Smooth muscle cell (in vitro differentiated cells): ENCODE measurements around the gene ILKAP. TPM values are rescaled to one million over a fixed set of nuclear protein-coding genes. Genes with fewer than 3 reads are reported as not detected.

Experiments used
- DNase-seq: peaks from one replicate; lab custom pipeline; 2025; ENCODE audit not compliant: unreplicated experiment; lab: John Stamatoyannopoulos, UW
- H2AFZ ChIP-seq: fragments of 200-600 bp; sonication (generic); 2 replicates; pipeline ENCODE4 v1.6.0; 2016; ENCODE audit warnings: antibody characterized with exemption, low read depth, mild to moderate bottlenecking
- H3F3A ChIP-seq: fragments of 200-600 bp; sonication (generic); 2 replicates; pipeline ENCODE4 v1.6.0; 2017; ENCODE audit warnings: antibody characterized with exemption, low read depth
- H3K27ac ChIP-seq: fragments of 200-600 bp; sonication (generic); 2 replicates; pipeline ENCODE4 v1.5.1; 2016; ENCODE audit warnings: low read depth, mild to moderate bottlenecking
- H3K27me3 ChIP-seq: fragments of 200-600 bp; sonication (generic); 2 replicates; pipeline ENCODE4 v1.6.1; 2016; ENCODE audit warnings: low read depth, mild to moderate bottlenecking
- H3K36me3 ChIP-seq: fragments of 200-600 bp; sonication (generic); 2 replicates; pipeline ENCODE4 v1.5.1; 2016; ENCODE audit warnings: low read depth
- H3K4me1 ChIP-seq: fragments of 200-600 bp; sonication (generic); 2 replicates; pipeline ENCODE4 v1.5.1; 2016; ENCODE audit warnings: low read depth
- H3K4me2 ChIP-seq: fragments of 200-600 bp; sonication (generic); 2 replicates; pipeline ENCODE4 v1.6.0; 2016; ENCODE audit warnings: mild to moderate bottlenecking
- H3K4me3 ChIP-seq: fragments of 200-600 bp; sonication (generic); 2 replicates; pipeline ENCODE4 v1.5.1; 2016; ENCODE audit warnings: mild to moderate bottlenecking
- H3K79me2 ChIP-seq: fragments of 200-600 bp; sonication (generic); 2 replicates; pipeline ENCODE4 v1.6.0; 2016; ENCODE audit warnings: low read depth, mild to moderate bottlenecking
- H3K9ac ChIP-seq: fragments of 200-600 bp; sonication (generic); 2 replicates; pipeline ENCODE4 v1.6.0; 2016; ENCODE audit warnings: low read depth
- H3K9me3 ChIP-seq: fragments of 200-600 bp; sonication (generic); replicated peaks from 2 replicates; pipeline ENCODE4 v1.5.1; 2016; ENCODE audit warnings: low read depth
- H4K20me1 ChIP-seq: fragments of 200-600 bp; sonication (generic); 2 replicates; pipeline ENCODE4 v1.6.0; 2016; ENCODE audit warnings: low read depth
- WGBS: methylation state at CpG from one replicate; pipeline ENCODE4 v1.1.7; 2016; ENCODE audit warnings: low lambda C conversion rate; 5-methylcytosine and 5-hydroxymethylcytosine counted together
- polyA plus RNA-seq: library from polyadenylated mRNA; unstranded; fragments of >200 nt; fragmentation: Nextera tagmentation; extraction: Ambion mirVana; gene quantifications from 2 replicates; pipeline ENCODE4 v1.2.1, GENCODE V29; 2016
- total RNA-seq: library from RNA; depleted of rRNA; stranded (reverse); fragments of >200 nt; gene quantifications from 2 replicates; pipeline ENCODE4 v1.2.3, GENCODE V29; 2014
- TF ChIP-seq, protein P1 (sequence below): fragments of 200-600 bp; sonication (generic); IDR thresholded peaks from 2 replicates; pipeline ENCODE4 v1.5.1; 2017; ENCODE audit warnings: borderline replicate concordance, mild to moderate bottlenecking, antibody characterized with exemption; ENCODE audit not compliant: insufficient read depth, poor library complexity, severe bottlenecking

The ILKAP gene
- total and polyA plus RNA-seq, 2 experiments from 2014 or later: 12.0 to 21.9 TPM

DNA sequence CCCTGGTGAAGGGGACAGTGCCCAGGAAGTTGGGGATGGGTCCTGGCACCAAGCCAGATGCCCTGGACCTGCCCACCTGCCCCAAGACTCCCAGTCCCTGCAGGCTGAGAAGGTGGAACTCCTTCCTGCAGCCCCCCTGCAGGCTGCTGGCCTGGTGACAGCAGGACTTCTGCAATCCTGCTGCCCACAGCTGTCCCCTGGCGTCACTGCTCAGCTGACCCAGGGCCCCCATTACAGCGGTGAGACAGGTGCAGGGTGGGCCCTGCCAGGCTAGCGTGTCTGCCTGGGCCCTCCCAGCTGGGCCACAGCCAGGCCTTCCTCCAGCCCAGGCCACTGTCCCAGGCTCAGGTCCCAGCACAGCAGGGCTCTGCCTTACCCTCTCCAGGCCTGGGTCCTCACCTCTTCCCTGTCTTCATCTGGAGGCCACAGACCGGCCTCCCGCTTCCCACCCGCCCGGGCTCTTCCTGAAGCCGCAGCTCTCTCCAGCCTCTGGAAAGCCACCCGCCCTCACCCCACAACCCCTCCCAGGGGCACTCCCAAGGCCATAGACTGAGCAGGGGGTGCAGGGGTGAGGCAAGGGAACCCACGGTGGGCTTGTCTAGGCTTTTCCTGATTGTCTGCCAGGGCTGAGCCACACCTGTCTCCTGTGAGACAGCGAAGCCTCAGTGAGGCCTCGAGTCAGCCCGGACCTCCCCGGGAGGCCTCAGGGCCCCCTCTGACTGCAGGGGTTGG, 53.5 kb downstream of the ILKAP start:
- Histone ChIP-seq H3K9me3 (no peaks in the 10 kb centered on the region), H3K4me1 (no peaks in the 10 kb centered on the region), H3K27ac (no peak overlapping the region), H3F3A (no peaks in the 10 kb centered on the region), H3K9ac (no peak overlapping the region), H3K4me3 (no peak overlapping the region), H3K27me3 (no peaks in the 10 kb centered on the region), H2AFZ (no peak overlapping the region), H3K4me2 (no peak overlapping the region), H3K36me3 (no peaks in the 10 kb centered on the region), H3K79me2 (no peaks in the 10 kb centered on the region), H4K20me1 (no peaks in the 10 kb centered on the region)
- TF ChIP-seq, protein P1, sequence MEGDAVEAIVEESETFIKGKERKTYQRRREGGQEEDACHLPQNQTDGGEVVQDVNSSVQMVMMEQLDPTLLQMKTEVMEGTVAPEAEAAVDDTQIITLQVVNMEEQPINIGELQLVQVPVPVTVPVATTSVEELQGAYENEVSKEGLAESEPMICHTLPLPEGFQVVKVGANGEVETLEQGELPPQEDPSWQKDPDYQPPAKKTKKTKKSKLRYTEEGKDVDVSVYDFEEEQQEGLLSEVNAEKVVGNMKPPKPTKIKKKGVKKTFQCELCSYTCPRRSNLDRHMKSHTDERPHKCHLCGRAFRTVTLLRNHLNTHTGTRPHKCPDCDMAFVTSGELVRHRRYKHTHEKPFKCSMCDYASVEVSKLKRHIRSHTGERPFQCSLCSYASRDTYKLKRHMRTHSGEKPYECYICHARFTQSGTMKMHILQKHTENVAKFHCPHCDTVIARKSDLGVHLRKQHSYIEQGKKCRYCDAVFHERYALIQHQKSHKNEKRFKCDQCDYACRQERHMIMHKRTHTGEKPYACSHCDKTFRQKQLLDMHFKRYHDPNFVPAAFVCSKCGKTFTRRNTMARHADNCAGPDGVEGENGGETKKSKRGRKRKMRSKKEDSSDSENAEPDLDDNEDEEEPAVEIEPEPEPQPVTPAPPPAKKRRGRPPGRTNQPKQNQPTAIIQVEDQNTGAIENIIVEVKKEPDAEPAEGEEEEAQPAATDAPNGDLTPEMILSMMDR: no peak
- DNase-seq: no peak
- WGBS: 90% methylated on average over 14 of the region's 14 CpGs

DNA sequence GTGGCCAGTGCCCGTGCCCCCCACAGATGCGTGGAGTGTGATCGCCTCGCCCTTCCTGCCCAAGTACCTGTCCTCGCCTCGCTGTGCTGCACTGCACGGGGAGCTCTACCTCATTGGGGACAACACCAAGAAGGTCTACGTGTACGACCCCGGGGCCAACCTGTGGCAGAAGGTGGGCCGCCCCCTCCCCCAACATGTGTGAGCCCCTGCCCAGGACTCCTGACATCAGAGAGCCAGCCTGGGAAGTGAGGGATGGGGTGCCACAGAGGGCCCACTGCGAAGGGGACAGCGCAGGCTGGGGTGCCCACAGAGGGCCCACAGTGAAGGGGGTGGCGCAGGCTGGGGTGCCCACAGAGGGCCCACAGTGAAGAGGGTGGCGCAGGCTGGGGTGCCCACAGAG, 54.5 kb downstream of the ILKAP start:
- Histone ChIP-seq H3K9ac (no peak overlapping the region), H3K36me3 (no peaks in the 10 kb centered on the region), H3K79me2 (no peaks in the 10 kb centered on the region), H3K4me1 (no peaks in the 10 kb centered on the region), H2AFZ (no peak overlapping the region), H3K27ac (no peak overlapping the region), H4K20me1 (no peaks in the 10 kb centered on the region), H3K9me3 (no peaks in the 10 kb centered on the region), H3F3A (no peaks in the 10 kb centered on the region), H3K27me3 (no peaks in the 10 kb centered on the region), H3K4me2 (no peak overlapping the region), H3K4me3 (no peak overlapping the region)
- DNase-seq: no peak
- WGBS: 95% methylated on average over 13 of the region's 15 CpGs
- TF ChIP-seq, protein P1: no peak

DNA sequence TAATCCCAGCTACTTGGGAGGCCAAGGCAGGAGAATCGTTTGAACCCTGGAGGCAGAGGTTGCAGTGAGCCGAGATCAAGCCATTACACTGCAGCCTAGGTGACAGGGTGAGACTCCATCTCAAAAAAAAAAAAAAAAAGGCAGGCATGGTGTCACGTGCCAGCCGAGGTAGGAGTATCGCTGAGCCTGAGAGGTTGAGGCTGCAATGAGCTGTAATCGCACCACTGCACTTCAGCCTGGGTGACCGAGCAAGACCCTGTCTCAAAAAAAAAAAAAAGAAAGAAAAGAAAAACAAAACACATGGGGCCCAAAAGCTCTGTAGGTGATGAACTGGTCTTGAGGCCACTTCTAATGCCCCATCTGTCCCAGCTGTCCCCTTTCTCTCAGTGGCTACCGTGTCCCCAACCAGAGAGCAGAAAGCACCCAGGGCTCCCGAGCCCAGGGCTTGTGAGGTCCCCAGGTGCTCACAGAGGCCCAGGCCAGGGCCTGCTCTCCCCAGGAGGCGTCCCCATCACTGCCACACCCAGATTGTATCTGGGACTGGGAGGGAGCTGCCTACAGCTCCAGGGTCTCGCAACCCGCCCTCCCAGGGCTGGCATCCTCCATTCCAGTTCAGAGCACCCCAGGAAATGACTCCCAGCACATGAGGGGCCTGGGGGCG, 56.5 kb downstream of the ILKAP start:
- no peaks in the 10 kb centered on the region for H3F3A ChIP-seq
- TF ChIP-seq, protein P1: no peak
- H3K36me3 ChIP-seq: no peaks in the 10 kb centered on the region
- H3K4me3 ChIP-seq: no peak overlapping the region
- no peak overlapping the region for H3K27ac ChIP-seq
- no peak overlapping the region for H2AFZ ChIP-seq
- H3K9me3 ChIP-seq: no peaks in the 10 kb centered on the region
- H3K27me3 ChIP-seq: no peaks in the 10 kb centered on the region
- DNase-seq: no peak
- H3K79me2 ChIP-seq: no peaks in the 10 kb centered on the region
- peaks cover 5% of the 10 kb centered on the region for H3K4me1 ChIP-seq
- no peak overlapping the region for H3K4me2 ChIP-seq
- no peak overlapping the region for H3K9ac ChIP-seq
- H4K20me1 ChIP-seq: no peaks in the 10 kb centered on the region
- WGBS: 94% methylated on average over 13 of the region's 13 CpGs

DNA sequence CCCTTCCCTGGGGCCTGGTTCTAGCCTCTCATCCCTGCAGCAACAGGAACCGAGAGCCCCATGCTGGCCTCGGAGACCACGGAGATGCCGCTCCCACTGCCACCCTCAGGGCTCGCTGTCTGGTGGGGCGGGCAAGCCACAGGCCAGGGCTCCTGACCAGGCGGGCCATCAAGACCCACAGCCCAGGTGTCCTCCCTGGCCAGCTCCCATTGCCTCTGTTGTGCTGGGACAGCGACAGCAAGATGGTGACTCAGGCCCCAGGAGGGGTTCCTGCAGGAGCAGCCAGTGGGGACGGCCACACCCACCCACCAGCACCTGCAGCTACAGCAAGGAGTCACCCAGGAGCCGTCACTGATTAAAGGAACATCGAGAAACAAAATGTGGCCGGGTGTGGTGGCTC, 57.6 kb downstream of the ILKAP start:
- TF ChIP-seq, protein P1: no peak
- Histone ChIP-seq H3K27ac (no peak overlapping the region), H4K20me1 (no peaks in the 10 kb centered on the region), H3K27me3 (no peaks in the 10 kb centered on the region), H3F3A (no peaks in the 10 kb centered on the region), H3K4me2 (no peak overlapping the region), H3K4me3 (no peak overlapping the region), H3K36me3 (no peaks in the 10 kb centered on the region), H3K4me1 (peaks cover 5% of the 10 kb centered on the region), H3K9ac (no peak overlapping the region), H2AFZ (no peak overlapping the region), H3K9me3 (no peaks in the 10 kb centered on the region), H3K79me2 (no peaks in the 10 kb centered on the region)
- no peak for DNase-seq
- WGBS: 90% methylated on average over 12 of the region's 12 CpGs
